Esophagus squamous epithelium (tissue), 4 donors: ENCODE data around the gene GNLY.

Experiments
- POLR2A ChIP-seq, 4 donors: fragments of 450-650 bp; IDR thresholded peaks; one replicate each; pipeline ENCODE4 v1.6.1; 2017; ENCODE audit warnings: antibody characterized with exemption in 4 of 4, mild to moderate bottlenecking in 4 of 4, moderate library complexity in 3 of 4
- TF ChIP-seq, protein P1 (sequence below), 6 experiments: fragments of 450-650 bp in 4 of 6; fragments of 200-600 bp in 2 of 6; sonication (generic) in 2 of 6; IDR thresholded peaks; one replicate each; pipeline ENCODE4 v1.5.1; 2016 to 2019; ENCODE audit warnings: antibody characterized with exemption in 6 of 6, mild to moderate bottlenecking in 4 of 6, moderate library complexity in 4 of 6

DNA sequence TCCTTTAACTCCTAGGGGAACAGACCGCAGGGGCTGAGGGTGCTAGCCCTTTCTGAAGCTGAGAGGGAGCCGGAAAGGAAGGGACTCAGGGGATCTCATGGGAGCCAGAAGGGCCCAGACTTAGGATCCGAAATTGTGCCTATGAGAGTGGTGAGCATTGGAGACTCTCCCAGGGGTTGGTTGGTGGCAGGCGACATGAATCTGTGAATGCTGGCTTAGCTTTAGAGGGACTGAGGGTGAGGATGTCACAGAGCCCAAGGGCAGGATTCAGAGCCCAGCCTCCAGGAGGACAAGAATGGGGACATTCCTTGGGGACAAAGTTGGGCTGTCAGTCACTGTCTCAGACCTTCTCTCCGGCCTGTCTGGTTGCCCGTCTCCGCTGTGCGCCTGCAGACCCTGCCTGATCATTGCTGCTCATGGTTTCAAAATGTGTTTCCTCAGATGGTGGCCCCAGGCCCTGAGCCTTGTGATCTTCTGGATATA lies 17.5 kb downstream of the GNLY start:
- TF ChIP-seq POLR2A (IDR thresholded peaks at IDR 0.05), result no peak
- TF ChIP-seq, protein P1, sequence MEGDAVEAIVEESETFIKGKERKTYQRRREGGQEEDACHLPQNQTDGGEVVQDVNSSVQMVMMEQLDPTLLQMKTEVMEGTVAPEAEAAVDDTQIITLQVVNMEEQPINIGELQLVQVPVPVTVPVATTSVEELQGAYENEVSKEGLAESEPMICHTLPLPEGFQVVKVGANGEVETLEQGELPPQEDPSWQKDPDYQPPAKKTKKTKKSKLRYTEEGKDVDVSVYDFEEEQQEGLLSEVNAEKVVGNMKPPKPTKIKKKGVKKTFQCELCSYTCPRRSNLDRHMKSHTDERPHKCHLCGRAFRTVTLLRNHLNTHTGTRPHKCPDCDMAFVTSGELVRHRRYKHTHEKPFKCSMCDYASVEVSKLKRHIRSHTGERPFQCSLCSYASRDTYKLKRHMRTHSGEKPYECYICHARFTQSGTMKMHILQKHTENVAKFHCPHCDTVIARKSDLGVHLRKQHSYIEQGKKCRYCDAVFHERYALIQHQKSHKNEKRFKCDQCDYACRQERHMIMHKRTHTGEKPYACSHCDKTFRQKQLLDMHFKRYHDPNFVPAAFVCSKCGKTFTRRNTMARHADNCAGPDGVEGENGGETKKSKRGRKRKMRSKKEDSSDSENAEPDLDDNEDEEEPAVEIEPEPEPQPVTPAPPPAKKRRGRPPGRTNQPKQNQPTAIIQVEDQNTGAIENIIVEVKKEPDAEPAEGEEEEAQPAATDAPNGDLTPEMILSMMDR (IDR thresholded peaks at IDR 0.05), result no peak
